ENCODE data around the gene WNT7B.

WNT7B gene

GRCh38 chr22:46003271-46004091, 26.5 kb upstream of the WNT7B start:
- no peak overlapping the region for H3K4me3 ChIP-seq (ENCODE audit: low read length)
- no peak for DNase-seq (ENCODE audit: low read depth)
- no peak for TF ChIP-seq CTCF (IDR thresholded peaks at IDR 0.05; ENCODE audit: insufficient read depth, low read depth, low read length, missing control alignments)

GRCh38 chr22:46002757-46003270, 25.9 kb upstream of the WNT7B start:
- no peak for DNase-seq (ENCODE audit: low read depth)
- no peak overlapping the region for H3K4me3 ChIP-seq (ENCODE audit: low read length)
- no peak for TF ChIP-seq CTCF (IDR thresholded peaks at IDR 0.05; ENCODE audit: insufficient read depth, low read depth, low read length, missing control alignments)

GRCh38 chr22:46001426-46002106, 24.6 kb upstream of the WNT7B start:
- no peak overlapping the region for H3K4me3 ChIP-seq (ENCODE audit: low read length)
- TF ChIP-seq CTCF (IDR thresholded peaks at IDR 0.05; ENCODE audit: insufficient read depth, low read depth, low read length, missing control alignments), result no peak

GRCh38 chr22:46001046-46001425, 24.1 kb upstream of the WNT7B start:
- H3K4me3 ChIP-seq (ENCODE audit: low read length), result no peak overlapping the region
- DNase-seq (ENCODE audit: low read depth), result no peak
- no peak for TF ChIP-seq CTCF (IDR thresholded peaks at IDR 0.05; ENCODE audit: insufficient read depth, low read depth, low read length, missing control alignments)

More at GRCh38 chr22:46001426-46002106, 24.6 kb upstream of the WNT7B start:
- no peak for DNase-seq (ENCODE audit: low read depth)

GRCh38 chr22:46000081-46001027, 23.4 kb upstream of the WNT7B start:
- no peak for TF ChIP-seq CTCF (IDR thresholded peaks at IDR 0.05; ENCODE audit: insufficient read depth, low read depth, low read length, missing control alignments)
- H3K4me3 ChIP-seq (ENCODE audit: low read length), result no peak overlapping the region

GRCh38 chr22:45999379-45999971, 22.5 kb upstream of the WNT7B start:
- TF ChIP-seq CTCF (IDR thresholded peaks at IDR 0.05; ENCODE audit: insufficient read depth, low read depth, low read length, missing control alignments), result no peak
- DNase-seq (ENCODE audit: low read depth), result no peak
- no peak overlapping the region for H3K4me3 ChIP-seq (ENCODE audit: low read length)

More at GRCh38 chr22:46000081-46001027, 23.4 kb upstream of the WNT7B start:
- no peak for DNase-seq (ENCODE audit: low read depth)

All from epithelial cell of esophagus (primary cell).